Measurements from ENCODE around the gene NRDC. TPM values are rescaled to one million over a fixed set of nuclear protein-coding genes. Genes with fewer than 3 reads are reported as not detected.

NRDC gene
- total and polyA plus RNA-seq, 10 of the 15 experiments (the other 5 are each of a cell fraction or from before 2014, with no cell fraction given) = 50.1 to 134 (median 90.4) TPM

DNA sequence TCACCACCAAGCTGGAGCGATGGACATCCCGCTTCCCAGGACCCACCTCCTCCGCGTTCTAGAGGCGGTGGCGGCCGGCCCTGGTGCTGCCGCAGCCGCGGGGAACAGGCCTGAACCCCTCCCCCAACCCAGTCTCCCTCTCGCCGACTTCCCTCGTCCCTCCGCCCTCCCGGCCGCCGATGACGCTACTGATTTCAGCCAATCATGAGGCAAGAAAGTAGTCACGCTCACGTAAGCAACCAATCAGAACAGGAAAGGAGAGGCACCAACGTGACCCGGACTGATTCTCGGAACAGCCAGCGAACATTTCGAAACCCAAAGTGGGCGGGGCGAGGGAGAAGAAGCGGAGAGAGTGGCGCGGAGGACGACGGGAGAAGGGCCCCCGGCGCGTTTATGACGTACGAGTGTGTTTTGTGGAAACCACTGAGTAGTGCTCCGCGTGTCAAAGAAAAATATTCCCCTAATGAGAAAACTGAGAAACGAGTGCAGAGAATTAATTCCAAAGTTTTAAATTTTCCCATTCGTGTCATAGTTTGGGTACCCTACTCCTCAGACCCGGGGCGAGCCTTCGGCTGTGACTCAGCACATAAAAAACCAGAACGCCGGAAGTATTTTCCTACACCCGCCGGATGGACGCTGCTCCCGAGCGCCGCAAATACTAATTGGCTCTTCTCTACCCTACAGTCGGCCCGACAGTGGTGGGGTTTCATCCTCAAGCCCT is at the start of gene NRDC (continued):
- TF ChIP-seq, protein P1, sequence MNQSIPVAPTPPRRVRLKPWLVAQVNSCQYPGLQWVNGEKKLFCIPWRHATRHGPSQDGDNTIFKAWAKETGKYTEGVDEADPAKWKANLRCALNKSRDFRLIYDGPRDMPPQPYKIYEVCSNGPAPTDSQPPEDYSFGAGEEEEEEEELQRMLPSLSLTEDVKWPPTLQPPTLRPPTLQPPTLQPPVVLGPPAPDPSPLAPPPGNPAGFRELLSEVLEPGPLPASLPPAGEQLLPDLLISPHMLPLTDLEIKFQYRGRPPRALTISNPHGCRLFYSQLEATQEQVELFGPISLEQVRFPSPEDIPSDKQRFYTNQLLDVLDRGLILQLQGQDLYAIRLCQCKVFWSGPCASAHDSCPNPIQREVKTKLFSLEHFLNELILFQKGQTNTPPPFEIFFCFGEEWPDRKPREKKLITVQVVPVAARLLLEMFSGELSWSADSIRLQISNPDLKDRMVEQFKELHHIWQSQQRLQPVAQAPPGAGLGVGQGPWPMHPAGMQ (IDR thresholded peaks at IDR 0.05; ENCODE audit: borderline replicate concordance) = no peak
- TF ChIP-seq HDAC2 (IDR thresholded peaks at IDR 0.05) (no peak), RAD51 (IDR thresholded peaks at IDR 0.05) (peak; percentile 96), ZBED1 (IDR thresholded peaks at IDR 0.05; ENCODE audit: borderline replicate concordance) (no peak; the same call in 1 of the 2 replicates), ETV6 (conservative IDR thresholded peaks at IDR 0.05 in 1 of 2, IDR thresholded peaks at IDR 0.05 in 1 of 2; ENCODE audit: borderline replicate concordance in 1 of 2, low read depth in 1 of 2) (no peak), NRF1 (conservative IDR thresholded peaks at IDR 0.05; ENCODE audit: low read depth, low read length) (no peak), BACH1 (IDR thresholded peaks at IDR 0.05; ENCODE audit: borderline replicate concordance) (peak; percentile 68; the same call in 1 of the 2 replicates), BHLHE40 (IDR thresholded peaks at IDR 0.05; ENCODE audit: borderline replicate concordance in 1 of 2, low read depth in 2 of 2, low read length in 1 of 2) (peak; percentile 63 to 65; a peak in 3 of 4 replicates), NR2C2 (IDR thresholded peaks at IDR 0.05; ENCODE audit: borderline replicate concordance, control insufficient read depth, insufficient read length, low read depth) (no peak), RFX5 (IDR thresholded peaks at IDR 0.05; ENCODE audit: low read depth, low read length) (peak; percentile 80), ZNF207 (IDR thresholded peaks at IDR 0.05; ENCODE audit: borderline replicate concordance) (peak; percentile 82; the same call in 1 of the 2 replicates)
- TF ChIP-seq, protein P2, sequence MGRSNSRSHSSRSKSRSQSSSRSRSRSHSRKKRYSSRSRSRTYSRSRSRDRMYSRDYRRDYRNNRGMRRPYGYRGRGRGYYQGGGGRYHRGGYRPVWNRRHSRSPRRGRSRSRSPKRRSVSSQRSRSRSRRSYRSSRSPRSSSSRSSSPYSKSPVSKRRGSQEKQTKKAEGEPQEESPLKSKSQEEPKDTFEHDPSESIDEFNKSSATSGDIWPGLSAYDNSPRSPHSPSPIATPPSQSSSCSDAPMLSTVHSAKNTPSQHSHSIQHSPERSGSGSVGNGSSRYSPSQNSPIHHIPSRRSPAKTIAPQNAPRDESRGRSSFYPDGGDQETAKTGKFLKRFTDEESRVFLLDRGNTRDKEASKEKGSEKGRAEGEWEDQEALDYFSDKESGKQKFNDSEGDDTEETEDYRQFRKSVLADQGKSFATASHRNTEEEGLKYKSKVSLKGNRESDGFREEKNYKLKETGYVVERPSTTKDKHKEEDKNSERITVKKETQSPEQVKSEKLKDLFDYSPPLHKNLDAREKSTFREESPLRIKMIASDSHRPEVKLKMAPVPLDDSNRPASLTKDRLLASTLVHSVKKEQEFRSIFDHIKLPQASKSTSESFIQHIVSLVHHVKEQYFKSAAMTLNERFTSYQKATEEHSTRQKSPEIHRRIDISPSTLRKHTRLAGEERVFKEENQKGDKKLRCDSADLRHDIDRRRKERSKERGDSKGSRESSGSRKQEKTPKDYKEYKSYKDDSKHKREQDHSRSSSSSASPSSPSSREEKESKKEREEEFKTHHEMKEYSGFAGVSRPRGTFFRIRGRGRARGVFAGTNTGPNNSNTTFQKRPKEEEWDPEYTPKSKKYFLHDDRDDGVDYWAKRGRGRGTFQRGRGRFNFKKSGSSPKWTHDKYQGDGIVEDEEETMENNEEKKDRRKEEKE (IDR thresholded peaks at IDR 0.05) = no peak
- TF ChIP-seq, protein P3, sequence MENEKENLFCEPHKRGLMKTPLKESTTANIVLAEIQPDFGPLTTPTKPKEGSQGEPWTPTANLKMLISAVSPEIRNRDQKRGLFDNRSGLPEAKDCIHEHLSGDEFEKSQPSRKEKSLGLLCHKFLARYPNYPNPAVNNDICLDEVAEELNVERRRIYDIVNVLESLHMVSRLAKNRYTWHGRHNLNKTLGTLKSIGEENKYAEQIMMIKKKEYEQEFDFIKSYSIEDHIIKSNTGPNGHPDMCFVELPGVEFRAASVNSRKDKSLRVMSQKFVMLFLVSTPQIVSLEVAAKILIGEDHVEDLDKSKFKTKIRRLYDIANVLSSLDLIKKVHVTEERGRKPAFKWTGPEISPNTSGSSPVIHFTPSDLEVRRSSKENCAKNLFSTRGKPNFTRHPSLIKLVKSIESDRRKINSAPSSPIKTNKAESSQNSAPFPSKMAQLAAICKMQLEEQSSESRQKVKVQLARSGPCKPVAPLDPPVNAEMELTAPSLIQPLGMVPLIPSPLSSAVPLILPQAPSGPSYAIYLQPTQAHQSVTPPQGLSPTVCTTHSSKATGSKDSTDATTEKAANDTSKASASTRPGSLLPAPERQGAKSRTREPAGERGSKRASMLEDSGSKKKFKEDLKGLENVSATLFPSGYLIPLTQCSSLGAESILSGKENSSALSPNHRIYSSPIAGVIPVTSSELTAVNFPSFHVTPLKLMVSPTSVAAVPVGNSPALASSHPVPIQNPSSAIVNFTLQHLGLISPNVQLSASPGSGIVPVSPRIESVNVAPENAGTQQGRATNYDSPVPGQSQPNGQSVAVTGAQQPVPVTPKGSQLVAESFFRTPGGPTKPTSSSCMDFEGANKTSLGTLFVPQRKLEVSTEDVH (IDR thresholded peaks at IDR 0.05; ENCODE audit: low read depth, partially characterized antibody) = peak; percentile 90
- TF ChIP-seq, protein P4, sequence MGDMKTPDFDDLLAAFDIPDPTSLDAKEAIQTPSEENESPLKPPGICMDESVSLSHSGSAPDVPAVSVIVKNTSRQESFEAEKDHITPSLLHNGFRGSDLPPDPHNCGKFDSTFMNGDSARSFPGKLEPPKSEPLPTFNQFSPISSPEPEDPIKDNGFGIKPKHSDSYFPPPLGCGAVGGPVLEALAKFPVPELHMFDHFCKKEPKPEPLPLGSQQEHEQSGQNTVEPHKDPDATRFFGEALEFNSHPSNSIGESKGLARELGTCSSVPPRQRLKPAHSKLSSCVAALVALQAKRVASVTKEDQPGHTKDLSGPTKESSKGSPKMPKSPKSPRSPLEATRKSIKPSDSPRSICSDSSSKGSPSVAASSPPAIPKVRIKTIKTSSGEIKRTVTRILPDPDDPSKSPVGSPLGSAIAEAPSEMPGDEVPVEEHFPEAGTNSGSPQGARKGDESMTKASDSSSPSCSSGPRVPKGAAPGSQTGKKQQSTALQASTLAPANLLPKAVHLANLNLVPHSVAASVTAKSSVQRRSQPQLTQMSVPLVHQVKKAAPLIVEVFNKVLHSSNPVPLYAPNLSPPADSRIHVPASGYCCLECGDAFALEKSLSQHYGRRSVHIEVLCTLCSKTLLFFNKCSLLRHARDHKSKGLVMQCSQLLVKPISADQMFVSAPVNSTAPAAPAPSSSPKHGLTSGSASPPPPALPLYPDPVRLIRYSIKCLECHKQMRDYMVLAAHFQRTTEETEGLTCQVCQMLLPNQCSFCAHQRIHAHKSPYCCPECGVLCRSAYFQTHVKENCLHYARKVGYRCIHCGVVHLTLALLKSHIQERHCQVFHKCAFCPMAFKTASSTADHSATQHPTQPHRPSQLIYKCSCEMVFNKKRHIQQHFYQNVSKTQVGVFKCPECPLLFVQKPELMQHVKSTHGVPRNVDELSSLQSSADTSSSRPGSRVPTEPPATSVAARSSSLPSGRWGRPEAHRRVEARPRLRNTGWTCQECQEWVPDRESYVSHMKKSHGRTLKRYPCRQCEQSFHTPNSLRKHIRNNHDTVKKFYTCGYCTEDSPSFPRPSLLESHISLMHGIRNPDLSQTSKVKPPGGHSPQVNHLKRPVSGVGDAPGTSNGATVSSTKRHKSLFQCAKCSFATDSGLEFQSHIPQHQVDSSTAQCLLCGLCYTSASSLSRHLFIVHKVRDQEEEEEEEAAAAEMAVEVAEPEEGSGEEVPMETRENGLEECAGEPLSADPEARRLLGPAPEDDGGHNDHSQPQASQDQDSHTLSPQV (IDR thresholded peaks at IDR 0.05) = no peak
- TF ChIP-seq, protein P5, sequence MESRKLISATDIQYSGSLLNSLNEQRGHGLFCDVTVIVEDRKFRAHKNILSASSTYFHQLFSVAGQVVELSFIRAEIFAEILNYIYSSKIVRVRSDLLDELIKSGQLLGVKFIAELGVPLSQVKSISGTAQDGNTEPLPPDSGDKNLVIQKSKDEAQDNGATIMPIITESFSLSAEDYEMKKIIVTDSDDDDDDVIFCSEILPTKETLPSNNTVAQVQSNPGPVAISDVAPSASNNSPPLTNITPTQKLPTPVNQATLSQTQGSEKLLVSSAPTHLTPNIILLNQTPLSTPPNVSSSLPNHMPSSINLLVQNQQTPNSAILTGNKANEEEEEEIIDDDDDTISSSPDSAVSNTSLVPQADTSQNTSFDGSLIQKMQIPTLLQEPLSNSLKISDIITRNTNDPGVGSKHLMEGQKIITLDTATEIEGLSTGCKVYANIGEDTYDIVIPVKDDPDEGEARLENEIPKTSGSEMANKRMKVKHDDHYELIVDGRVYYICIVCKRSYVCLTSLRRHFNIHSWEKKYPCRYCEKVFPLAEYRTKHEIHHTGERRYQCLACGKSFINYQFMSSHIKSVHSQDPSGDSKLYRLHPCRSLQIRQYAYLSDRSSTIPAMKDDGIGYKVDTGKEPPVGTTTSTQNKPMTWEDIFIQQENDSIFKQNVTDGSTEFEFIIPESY (IDR thresholded peaks at IDR 0.05) = no peak

All from GM12878 (cell line).